Endodermal cell (in vitro differentiated cells): ENCODE data around the gene ARPC1B. TPM values are rescaled to one million over a fixed set of nuclear protein-coding genes. Genes with fewer than 3 reads are reported as not detected.
"Not testable (repeated sequence)": the region's sequence is repeated elsewhere in the genome, so short reads cannot be mapped to it uniquely, and the experiment has no call there.

Source experiments
- DNase-seq: peaks from one replicate; pipeline ENCODE4 v3.0.0-alpha.2; 2017
- H3K27ac ChIP-seq: 2 replicates; pipeline ENCODE4 v1.5.1; 2013; ENCODE audit warnings: mild to moderate bottlenecking, low read depth, low read length, moderate library complexity
- H3K27me3 ChIP-seq: 2 replicates; pipeline ENCODE4 v1.6.1; 2013; ENCODE audit warnings: mild to moderate bottlenecking, low read length, moderate library complexity; ENCODE audit not compliant: insufficient read depth, control insufficient read depth, poor library complexity, severe bottlenecking
- H3K36me3 ChIP-seq: 2 replicates; pipeline ENCODE4 v1.7.0; 2013; ENCODE audit warnings: mild to moderate bottlenecking, low read length, moderate library complexity; ENCODE audit not compliant: control insufficient read depth, insufficient read depth
- H3K4me1 ChIP-seq: one replicate; pipeline ENCODE4 v1.7.0; 2013; ENCODE audit warnings: low read length; ENCODE audit not compliant: control insufficient read depth, insufficient read depth
- H3K4me3 ChIP-seq: 2 replicates; pipeline ENCODE4 v1.5.1; 2013; ENCODE audit warnings: mild to moderate bottlenecking, low read length, moderate library complexity
- H3K9ac ChIP-seq: 2 replicates; pipeline ENCODE4 v1.6.1; 2013; ENCODE audit warnings: mild to moderate bottlenecking, low read length, moderate library complexity; ENCODE audit not compliant: poor library complexity, severe bottlenecking; ENCODE audit errors: extremely low read depth
- H3K9me3 ChIP-seq: 2 replicates; pipeline ENCODE4 v1.6.1; 2013; ENCODE audit warnings: mild to moderate bottlenecking, low read length, moderate library complexity; ENCODE audit not compliant: control insufficient read depth
- H3K27ac Mint-ChIP-seq: 2 replicates; pipeline ENCODE4 v1.8.0; 2020; ENCODE audit warnings: mixed read lengths
- H3K27me3 Mint-ChIP-seq: 2 replicates; pipeline ENCODE4 v1.8.0; 2021; ENCODE audit warnings: mild to moderate bottlenecking, mixed read lengths; ENCODE audit not compliant: insufficient read depth
- H3K36me3 Mint-ChIP-seq: 2 replicates; pipeline ENCODE4 v1.8.0; 2020; ENCODE audit warnings: low read depth, mixed read lengths
- H3K4me1 Mint-ChIP-seq: 2 replicates; pipeline ENCODE4 v1.8.0; 2020; ENCODE audit warnings: mixed read lengths
- H3K4me3 Mint-ChIP-seq: 2 replicates; pipeline ENCODE4 v1.8.0; 2020; ENCODE audit warnings: mild to moderate bottlenecking, moderate library complexity, mixed read lengths
- H3K9me3 Mint-ChIP-seq: 2 replicates; pipeline ENCODE4 v1.8.0; 2020; ENCODE audit warnings: mild to moderate bottlenecking, mixed read lengths
- WGBS, 2 experiments: methylation state at CpG; one replicate each; pipeline versions ENCODE4 v1.1.5 to v1.1.7; 2013; ENCODE audit warnings: missing lambda C conversion rate in 2 of 2, mixed read lengths in 1 of 2; ENCODE audit not compliant: insufficient coverage in 1 of 2, insufficient read length in 1 of 2; 5-methylcytosine and 5-hydroxymethylcytosine counted together
- total RNA-seq, 2 donors: library from RNA; stranded (reverse); fragmentation: NEBNext Ultra II Directional in 1 of 2; extraction: Animal tissue kit (Norgen Biotek cat#: 25700) in 1 of 2; gene quantifications; 2 replicates in 1 of 2; 3 replicates in 1 of 2; pipeline ENCODE4 v1.2.1, GENCODE V29; 2021
- TF ChIP-seq, protein P1 (sequence below): fragments of 200-600 bp; sonication (generic); conservative IDR thresholded peaks from 2 replicates; pipeline ENCODE4 v1.5.0; 2021; ENCODE audit warnings: antibody characterized with exemption, mild to moderate bottlenecking

Gene ARPC1B
- total RNA-seq, 2 donors from 2014 or later: 53.3 to 73.9 TPM

- no peaks in the 10 kb centered on the region for H3K27me3 Mint-ChIP-seq
- Histone ChIP-seq H3K9me3 (no peaks in the 10 kb centered on the region), H3K4me3 (no peak overlapping the region), H3K27ac (no peak overlapping the region), H3K36me3 (peaks cover 40% of the 10 kb centered on the region), H3K4me1 (no peaks in the 10 kb centered on the region), H3K27me3 (no peaks in the 10 kb centered on the region), H3K9ac (no peak overlapping the region)
- peaks cover 41% of the 10 kb centered on the region for H3K36me3 Mint-ChIP-seq
- H3K4me1 Mint-ChIP-seq: no peaks in the 10 kb centered on the region
- DNase-seq: no peak
- TF ChIP-seq, protein P1, sequence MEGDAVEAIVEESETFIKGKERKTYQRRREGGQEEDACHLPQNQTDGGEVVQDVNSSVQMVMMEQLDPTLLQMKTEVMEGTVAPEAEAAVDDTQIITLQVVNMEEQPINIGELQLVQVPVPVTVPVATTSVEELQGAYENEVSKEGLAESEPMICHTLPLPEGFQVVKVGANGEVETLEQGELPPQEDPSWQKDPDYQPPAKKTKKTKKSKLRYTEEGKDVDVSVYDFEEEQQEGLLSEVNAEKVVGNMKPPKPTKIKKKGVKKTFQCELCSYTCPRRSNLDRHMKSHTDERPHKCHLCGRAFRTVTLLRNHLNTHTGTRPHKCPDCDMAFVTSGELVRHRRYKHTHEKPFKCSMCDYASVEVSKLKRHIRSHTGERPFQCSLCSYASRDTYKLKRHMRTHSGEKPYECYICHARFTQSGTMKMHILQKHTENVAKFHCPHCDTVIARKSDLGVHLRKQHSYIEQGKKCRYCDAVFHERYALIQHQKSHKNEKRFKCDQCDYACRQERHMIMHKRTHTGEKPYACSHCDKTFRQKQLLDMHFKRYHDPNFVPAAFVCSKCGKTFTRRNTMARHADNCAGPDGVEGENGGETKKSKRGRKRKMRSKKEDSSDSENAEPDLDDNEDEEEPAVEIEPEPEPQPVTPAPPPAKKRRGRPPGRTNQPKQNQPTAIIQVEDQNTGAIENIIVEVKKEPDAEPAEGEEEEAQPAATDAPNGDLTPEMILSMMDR: no peak
- no peaks in the 10 kb centered on the region for H3K9me3 Mint-ChIP-seq
- no peak overlapping the region for H3K27ac Mint-ChIP-seq
- no peak overlapping the region for H3K4me3 Mint-ChIP-seq
- WGBS, 2 experiments: 94% methylated on average over 7 to 8 of the region's 8 CpGs
Measured at GRCh38 chr7:99385564-99385963, 11.0 kb downstream of the ARPC1B start.

GRCh38 chr7:99386584-99387238 is 12.2 kb downstream of the ARPC1B start:
- no peaks in the 10 kb centered on the region for H3K9me3 Mint-ChIP-seq
- TF ChIP-seq, protein P1: peak; percentile 60
- no peaks in the 10 kb centered on the region for H3K9me3 ChIP-seq
- H3K27ac Mint-ChIP-seq: no peak overlapping the region
- no peak overlapping the region for H3K27ac ChIP-seq
- no peaks in the 10 kb centered on the region for H3K4me1 ChIP-seq
- H3K36me3 ChIP-seq: peaks cover 49% of the 10 kb centered on the region
- DNase-seq: no peak
- no peaks in the 10 kb centered on the region for H3K4me1 Mint-ChIP-seq
- H3K27me3 ChIP-seq: no peaks in the 10 kb centered on the region
- 85 to 89% methylated on average over 7 to 9 of the region's 9 CpGs for whole genome bisulfite sequencing, 2 experiments
- no peak overlapping the region for H3K4me3 Mint-ChIP-seq
- H3K9ac ChIP-seq: no peak overlapping the region
- H3K36me3 Mint-ChIP-seq: peaks cover 45% of the 10 kb centered on the region
- no peak overlapping the region for H3K4me3 ChIP-seq
- no peaks in the 10 kb centered on the region for H3K27me3 Mint-ChIP-seq

GRCh38 chr7:99387239-99387635 is 12.7 kb downstream of the ARPC1B start:
- H3K27me3 ChIP-seq, H3K9me3 ChIP-seq, H3K4me3 Mint-ChIP-seq, H3K9ac ChIP-seq, H3K4me1 ChIP-seq, H3K9me3 Mint-ChIP-seq, H3K4me1 Mint-ChIP-seq, H3K27ac Mint-ChIP-seq, H3K27ac ChIP-seq, DNase-seq, H3K4me3 ChIP-seq, H3K27me3 Mint-ChIP-seq: not testable (repeated sequence)
- WGBS, 2 experiments: 87 to 94% methylated on average over 12 to 14 of the region's 14 CpGs
- H3K36me3 Mint-ChIP-seq: peaks cover 49% of the 10 kb centered on the region
- H3K36me3 ChIP-seq: peaks cover 49% of the 10 kb centered on the region

GRCh38 chr7:99387912-99388311 is 13.4 kb downstream of the ARPC1B start:
- Histone ChIP-seq H3K4me1 (no peaks in the 10 kb centered on the region), H3K27me3 (no peaks in the 10 kb centered on the region), H3K4me3 (no peak overlapping the region), H3K36me3 (peaks cover 49% of the 10 kb centered on the region), H3K9me3 (no peaks in the 10 kb centered on the region), H3K27ac (no peak overlapping the region), H3K9ac (no peak overlapping the region)
- H3K4me1 Mint-ChIP-seq: no peaks in the 10 kb centered on the region
- no peaks in the 10 kb centered on the region for H3K27me3 Mint-ChIP-seq
- WGBS, 2 experiments: 92 to 98% methylated on average over 16 to 20 of the region's 20 CpGs
- DNase-seq: no peak
- peaks cover 49% of the 10 kb centered on the region for H3K36me3 Mint-ChIP-seq
- H3K4me3 Mint-ChIP-seq: no peak overlapping the region
- TF ChIP-seq, protein P1: no peak
- H3K9me3 Mint-ChIP-seq: no peaks in the 10 kb centered on the region
- no peak overlapping the region for H3K27ac Mint-ChIP-seq
